GM13976 (cell line): ENCODE results near the gene RAD51B.

ENCODE experiments used
- DNase-seq: peaks from one replicate; pipeline ENCODE4 v3.0.0; 2012; ENCODE audit warnings: low spot score
- in situ Hi-C: fragments of 300-500 bp; cut with MboI; formaldehyde crosslinking; loops from one replicate; pipeline ENCODE4 v1.12.0; 2022; ENCODE audit warnings: low sequenced_read_pairs, mixed read lengths, inconsistent platforms; ENCODE audit not compliant: unreplicated experiment
- TF ChIP-seq, protein P1 (sequence below): IDR thresholded peaks from 2 replicates; pipeline ENCODE4 v1.5.1; 2012; ENCODE audit warnings: borderline replicate concordance, mild to moderate bottlenecking; ENCODE audit not compliant: insufficient read depth; ENCODE audit errors: extremely low read depth, missing control alignments, control extremely low read depth

The RAD51B gene

DNA sequence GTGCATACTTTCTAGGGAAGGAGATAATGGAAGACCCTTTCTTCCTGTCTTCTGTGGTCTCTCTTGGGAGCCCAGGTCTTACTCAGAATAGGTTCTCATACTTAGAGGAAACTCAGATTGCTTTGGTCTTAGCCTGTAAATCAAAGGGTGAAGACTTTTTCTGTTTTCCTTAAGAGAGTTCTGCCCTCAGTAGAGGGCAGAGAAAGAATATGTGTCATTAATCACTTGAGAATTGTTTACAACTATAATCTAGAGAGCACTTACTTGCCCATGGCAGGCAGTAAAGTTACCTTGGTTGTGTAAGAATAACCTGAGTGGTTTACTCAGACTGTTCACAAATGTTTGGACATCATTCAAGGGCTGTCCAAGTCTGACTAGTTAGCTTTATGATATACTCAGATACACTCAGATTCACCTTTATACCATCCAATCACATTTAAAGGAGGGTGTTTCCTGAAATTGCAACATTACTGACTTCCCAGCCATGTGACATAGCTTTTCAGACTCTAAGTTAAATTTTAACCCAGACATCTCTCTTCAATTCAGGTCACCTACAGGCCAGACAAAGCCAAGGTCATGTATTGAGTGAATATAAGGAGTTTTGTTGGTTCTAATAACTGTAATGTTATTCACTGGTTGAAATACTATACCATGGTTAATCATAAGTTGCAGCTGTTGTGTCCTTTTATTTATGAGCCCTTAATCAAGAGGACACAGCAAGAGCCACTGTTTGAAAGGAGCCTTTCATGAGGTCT lies 372.2 kb downstream of the RAD51B start:
- in situ Hi-C loops, result no loop called here
- TF ChIP-seq, protein P1, sequence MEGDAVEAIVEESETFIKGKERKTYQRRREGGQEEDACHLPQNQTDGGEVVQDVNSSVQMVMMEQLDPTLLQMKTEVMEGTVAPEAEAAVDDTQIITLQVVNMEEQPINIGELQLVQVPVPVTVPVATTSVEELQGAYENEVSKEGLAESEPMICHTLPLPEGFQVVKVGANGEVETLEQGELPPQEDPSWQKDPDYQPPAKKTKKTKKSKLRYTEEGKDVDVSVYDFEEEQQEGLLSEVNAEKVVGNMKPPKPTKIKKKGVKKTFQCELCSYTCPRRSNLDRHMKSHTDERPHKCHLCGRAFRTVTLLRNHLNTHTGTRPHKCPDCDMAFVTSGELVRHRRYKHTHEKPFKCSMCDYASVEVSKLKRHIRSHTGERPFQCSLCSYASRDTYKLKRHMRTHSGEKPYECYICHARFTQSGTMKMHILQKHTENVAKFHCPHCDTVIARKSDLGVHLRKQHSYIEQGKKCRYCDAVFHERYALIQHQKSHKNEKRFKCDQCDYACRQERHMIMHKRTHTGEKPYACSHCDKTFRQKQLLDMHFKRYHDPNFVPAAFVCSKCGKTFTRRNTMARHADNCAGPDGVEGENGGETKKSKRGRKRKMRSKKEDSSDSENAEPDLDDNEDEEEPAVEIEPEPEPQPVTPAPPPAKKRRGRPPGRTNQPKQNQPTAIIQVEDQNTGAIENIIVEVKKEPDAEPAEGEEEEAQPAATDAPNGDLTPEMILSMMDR, result no peak

DNA sequence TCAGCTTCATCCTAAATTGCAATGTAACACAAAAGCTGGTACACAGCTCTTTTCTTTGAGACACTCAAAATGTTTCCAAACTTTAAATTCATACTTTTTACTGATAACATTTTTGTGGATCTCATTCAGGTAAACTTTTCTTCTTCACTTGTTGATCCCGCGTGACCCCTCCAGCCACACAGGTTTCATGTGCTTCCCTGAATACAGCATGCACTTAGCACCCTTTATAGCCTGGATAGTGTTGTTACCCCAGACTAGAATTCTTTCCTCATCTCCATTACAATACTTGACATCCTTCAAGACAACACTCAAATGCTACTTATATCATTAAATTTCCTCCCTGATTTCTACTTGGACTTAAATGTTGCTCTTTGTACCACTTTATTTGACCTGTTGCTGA lies 373.4 kb downstream of the RAD51B start:
- TF ChIP-seq, protein P1, result no peak
- no peak for DNase-seq
- in situ Hi-C loops, result no loop called here

More for the DNA sequence above, 372.2 kb downstream of the RAD51B start:
- no peak for DNase-seq

DNA sequence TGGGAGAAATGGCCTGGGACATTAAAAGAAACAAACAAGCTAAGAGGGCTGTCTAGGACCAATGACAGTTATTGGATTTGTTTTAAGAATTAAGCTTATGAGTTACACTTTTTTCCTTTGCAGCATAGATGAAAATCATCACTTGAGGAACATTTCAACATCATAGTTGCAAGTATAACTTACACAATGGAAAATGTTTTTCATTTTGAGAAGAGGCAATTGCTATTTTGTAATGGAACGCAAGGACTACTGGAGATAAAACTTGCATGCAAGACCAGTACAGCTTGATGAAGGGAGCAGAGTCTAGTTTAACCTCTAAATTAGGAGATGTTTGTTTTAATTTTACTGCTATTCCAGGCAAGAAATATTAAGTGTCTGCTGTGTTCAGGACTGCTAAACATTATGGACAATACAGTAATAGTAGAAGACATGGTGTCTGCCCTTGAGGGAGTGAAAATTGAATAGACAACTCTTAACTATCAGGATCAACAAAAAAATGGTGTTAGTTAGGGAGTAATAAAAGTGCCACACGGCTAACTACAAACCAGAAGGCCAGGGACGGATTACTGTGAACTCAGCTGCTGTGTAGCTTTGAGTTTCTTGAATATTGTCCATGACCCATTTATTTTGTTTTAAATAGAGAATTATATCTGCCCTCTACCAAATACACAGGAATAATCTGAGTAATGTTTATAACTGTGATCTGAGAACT lies 374.5 kb downstream of the RAD51B start:
- TF ChIP-seq, protein P1, result no peak
- in situ Hi-C loops, result no loop called here
- no peak for DNase-seq

DNA sequence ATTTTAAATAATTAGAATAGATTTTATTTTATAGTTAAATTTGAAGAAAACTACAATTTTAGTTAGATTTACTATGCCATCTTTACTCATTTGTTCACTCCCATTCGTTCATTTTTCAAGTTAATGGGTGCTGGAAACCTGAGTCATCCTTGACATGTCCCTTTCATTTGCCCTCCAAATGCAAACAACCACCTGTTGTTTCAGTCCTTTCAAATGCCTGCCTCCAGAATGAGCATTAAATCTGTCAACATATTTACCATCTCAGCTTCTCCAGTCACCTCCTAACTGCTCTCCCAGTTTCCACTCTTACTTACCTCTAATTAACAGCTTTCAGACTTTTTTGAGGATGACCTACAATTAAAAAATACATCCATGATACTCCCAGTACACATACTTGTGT lies 375.5 kb downstream of the RAD51B start:
- in situ Hi-C loops, result no loop called here
- DNase-seq, result no peak
- TF ChIP-seq, protein P1, result no peak

DNA sequence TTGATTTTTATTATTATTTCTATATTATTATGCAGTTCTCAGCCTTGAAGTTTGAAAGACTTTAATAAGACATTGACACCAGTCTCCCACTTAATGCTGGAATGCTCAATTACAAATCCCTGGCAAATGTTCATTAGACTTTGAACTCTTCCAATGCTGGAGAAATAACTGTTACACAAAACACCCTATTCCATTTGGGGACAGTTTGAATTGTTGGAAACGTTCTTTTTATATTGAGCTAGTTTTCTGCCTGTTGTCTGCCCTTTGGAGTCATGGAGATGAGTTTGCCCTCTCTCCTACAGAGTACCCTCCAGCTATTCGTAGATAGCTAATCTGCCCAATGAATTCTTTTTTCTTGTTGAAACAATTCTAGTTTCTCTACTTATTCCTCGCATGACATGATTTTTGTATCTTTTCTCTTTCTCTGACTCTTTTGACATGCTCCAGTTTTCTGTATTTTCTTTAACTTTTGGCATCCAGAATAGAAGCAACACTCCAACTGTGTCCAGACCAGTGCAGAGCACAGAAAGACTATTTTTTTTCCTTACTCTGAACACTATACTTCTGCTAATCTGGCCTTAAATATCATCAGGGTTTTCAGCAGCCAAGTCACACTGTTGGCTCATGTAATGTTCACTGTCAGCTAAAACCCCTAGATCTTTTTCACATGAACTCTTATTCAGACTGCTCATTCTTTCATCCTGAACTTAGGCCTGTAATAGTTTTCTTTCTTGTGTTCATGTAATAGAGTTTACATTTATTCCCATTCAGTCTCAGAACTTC lies 379.3 kb downstream of the RAD51B start:
- TF ChIP-seq, protein P1, result no peak
- in situ Hi-C loops, result no loop called here
- DNase-seq, result no peak

DNA sequence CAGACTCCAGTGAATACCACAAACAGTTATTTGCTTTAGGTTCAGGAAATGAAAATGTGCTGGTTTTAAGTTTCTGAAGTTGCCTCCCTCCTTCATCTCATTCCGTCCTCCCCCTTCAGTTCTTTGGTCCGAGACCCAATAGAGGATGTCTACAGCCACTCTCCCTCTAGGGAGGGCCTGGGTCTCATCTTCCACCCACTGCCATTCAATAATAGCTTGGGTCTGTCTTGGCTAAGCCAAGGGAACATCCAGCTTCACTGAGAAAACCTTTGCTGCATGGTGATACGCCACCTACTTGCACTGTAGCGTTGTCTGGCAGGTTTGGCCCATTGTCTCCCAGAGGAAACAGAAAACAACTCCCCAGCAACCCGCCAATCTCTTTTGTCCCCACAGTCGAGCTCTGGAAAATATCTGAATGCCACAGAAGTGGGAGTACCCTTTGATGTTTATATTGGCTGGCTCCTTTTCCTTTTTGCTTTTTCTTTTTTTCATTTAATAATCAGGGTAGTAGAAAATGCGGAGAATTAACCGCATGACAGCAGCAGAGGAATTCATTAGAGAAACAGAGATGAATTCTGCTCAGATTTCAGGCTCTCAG lies 380.1 kb downstream of the RAD51B start:
- TF ChIP-seq, protein P1, result no peak
- in situ Hi-C loops, result no loop called here
- DNase-seq, result no peak
